HG02885 (cell line): ENCODE data around the gene RPS13.
"Not testable (repeated sequence)": the region's sequence is repeated elsewhere in the genome, so short reads cannot be mapped to it uniquely, and the experiment has no call there.

ENCODE experiments used
- ATAC-seq: cut with Tn5 transposase; IDR thresholded peaks from one replicate; pipeline ENCODE4 v1.9.1; 2021; ENCODE audit warnings: mild to moderate bottlenecking; ENCODE audit not compliant: unreplicated experiment, poor library complexity

The RPS13 gene

GRCh38 chr11:17036666-17037658, 40.5 kb downstream of the RPS13 start:
- ATAC-seq: no peak

GRCh38 chr11:17034027-17034426, 43.4 kb downstream of the RPS13 start:
- ATAC-seq: not testable (repeated sequence)

- ATAC-seq: no peak
Observed at GRCh38 chr11:17026487-17027082, 50.9 kb downstream of the RPS13 start.

- ATAC-seq: no peak
Observed at GRCh38 chr11:17024924-17025323, 52.5 kb downstream of the RPS13 start.
